Measurements from ENCODE around the gene OCIAD1. TPM values are rescaled to one million over a fixed set of nuclear protein-coding genes. Genes with fewer than 3 reads are reported as not detected.

The OCIAD1 gene
- total and polyA plus RNA-seq, 9 donors, result 73.4 to 241 (median 112) TPM

DNA sequence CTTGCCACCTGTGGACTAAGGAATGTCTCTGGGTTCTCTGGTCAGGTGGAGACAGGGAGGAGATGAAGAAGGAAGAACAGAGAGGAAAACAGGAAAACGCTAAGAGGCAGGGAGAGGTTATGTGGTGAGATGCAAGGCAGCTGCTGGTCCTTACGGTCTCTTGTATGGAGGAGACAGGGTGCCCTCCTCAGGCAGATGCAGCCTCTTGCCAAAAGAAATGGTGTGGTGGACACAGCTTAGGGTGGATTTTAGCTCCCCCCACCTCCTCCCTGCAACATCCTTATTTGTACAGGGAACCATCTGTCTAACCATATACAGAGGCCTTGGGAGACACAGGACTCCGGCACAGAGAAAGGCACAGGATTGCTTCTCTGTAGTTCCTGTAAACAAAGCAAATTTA, 66.0 kb downstream of the OCIAD1 start:
- H3K9me3 ChIP-seq, result no peaks in the 10 kb centered on the region
- WGBS, 3 donors, result 84 to 89% (median 88%) methylated on average over 3 of the region's 3 CpGs
- no peak overlapping the region for H3K4me3 ChIP-seq
- no peaks in the 10 kb centered on the region for H3K4me1 ChIP-seq (ENCODE audit: insufficient read depth)
- DNase-seq, result no peak
- intact Hi-C loops (cut with DNase I), result no loop called here
- TF ChIP-seq, protein P1, sequence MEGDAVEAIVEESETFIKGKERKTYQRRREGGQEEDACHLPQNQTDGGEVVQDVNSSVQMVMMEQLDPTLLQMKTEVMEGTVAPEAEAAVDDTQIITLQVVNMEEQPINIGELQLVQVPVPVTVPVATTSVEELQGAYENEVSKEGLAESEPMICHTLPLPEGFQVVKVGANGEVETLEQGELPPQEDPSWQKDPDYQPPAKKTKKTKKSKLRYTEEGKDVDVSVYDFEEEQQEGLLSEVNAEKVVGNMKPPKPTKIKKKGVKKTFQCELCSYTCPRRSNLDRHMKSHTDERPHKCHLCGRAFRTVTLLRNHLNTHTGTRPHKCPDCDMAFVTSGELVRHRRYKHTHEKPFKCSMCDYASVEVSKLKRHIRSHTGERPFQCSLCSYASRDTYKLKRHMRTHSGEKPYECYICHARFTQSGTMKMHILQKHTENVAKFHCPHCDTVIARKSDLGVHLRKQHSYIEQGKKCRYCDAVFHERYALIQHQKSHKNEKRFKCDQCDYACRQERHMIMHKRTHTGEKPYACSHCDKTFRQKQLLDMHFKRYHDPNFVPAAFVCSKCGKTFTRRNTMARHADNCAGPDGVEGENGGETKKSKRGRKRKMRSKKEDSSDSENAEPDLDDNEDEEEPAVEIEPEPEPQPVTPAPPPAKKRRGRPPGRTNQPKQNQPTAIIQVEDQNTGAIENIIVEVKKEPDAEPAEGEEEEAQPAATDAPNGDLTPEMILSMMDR (IDR thresholded peaks at IDR 0.05), result no peak
- no peak for TF ChIP-seq EP300 (IDR thresholded peaks at IDR 0.05)
- TF ChIP-seq POLR2A (IDR thresholded peaks at IDR 0.05), result no peak
- H3K27ac ChIP-seq, result no peak overlapping the region
- H3K36me3 ChIP-seq, result no peaks in the 10 kb centered on the region
- H3K27me3 ChIP-seq, result no peaks in the 10 kb centered on the region

DNA sequence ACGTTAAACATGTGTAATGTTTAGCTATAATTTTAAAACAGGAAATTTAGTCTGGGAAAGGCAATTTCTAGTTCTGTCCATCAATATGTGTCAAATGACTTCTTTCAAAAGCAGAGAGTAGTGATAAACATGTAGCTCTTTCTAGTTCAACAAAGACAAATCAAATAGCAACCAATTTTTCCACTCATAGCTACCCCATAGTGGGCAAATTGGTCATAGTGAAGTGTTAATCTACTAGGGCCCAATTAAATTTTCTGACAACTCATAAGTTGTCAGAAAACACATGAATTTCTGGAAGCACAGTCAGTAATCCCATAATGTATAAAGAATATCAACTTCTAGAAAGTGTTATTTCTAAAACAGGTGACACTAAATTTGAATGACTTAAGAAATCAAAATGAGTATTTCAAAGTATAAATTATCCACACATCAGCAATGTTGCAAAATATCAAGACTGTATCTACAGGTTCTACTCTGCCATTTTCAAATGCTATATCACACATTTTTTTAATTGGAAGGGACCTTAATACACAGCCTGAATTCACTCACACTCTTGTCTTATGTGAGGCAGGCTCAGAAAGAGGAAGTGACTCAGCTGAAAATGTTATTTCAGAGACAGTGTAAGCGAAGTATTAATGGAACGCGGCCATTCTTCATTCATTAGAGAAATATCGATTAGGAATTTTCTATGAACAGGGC, 68.0 kb downstream of the OCIAD1 start:
- H3K4me3 ChIP-seq, result no peak overlapping the region
- H3K27ac ChIP-seq, result no peak overlapping the region
- no peak for DNase-seq
- H3K36me3 ChIP-seq, result no peaks in the 10 kb centered on the region
- H3K9me3 ChIP-seq, result no peaks in the 10 kb centered on the region
- 83 to 91% (median 87%) methylated on average over 5 of the region's 5 CpGs for WGBS, 3 donors
- intact Hi-C loops (cut with DNase I), result no loop called here
- H3K4me1 ChIP-seq (ENCODE audit: insufficient read depth), result no peaks in the 10 kb centered on the region
- TF ChIP-seq, protein P1 (IDR thresholded peaks at IDR 0.05), result no peak
- no peak for TF ChIP-seq POLR2A (IDR thresholded peaks at IDR 0.05)
- no peak for TF ChIP-seq EP300 (IDR thresholded peaks at IDR 0.05)
- H3K27me3 ChIP-seq, result no peaks in the 10 kb centered on the region

DNA sequence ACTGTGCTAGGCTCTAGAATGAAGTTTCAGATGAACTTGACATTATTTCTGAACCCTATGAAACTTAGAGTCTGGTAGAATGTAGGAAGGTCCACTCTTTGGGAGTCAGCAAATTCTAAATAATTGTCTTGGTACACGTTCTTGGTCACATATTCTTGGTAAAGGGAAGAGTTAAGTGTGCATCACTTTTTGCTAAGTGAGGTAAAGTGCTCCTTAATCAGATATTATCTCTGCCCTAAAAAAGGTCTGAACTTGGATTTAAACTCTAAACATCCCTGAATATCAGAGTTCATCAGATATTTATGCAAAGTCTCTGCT, 68.5 kb downstream of the OCIAD1 start:
- no peak overlapping the region for H3K27ac ChIP-seq
- DNase-seq, result no peak
- no peaks in the 10 kb centered on the region for H3K36me3 ChIP-seq
- intact Hi-C loops (cut with DNase I), result no loop called here
- H3K4me1 ChIP-seq (ENCODE audit: insufficient read depth), result no peaks in the 10 kb centered on the region
- no peak overlapping the region for H3K4me3 ChIP-seq
- no peaks in the 10 kb centered on the region for H3K9me3 ChIP-seq
- no peaks in the 10 kb centered on the region for H3K27me3 ChIP-seq
- TF ChIP-seq EP300 (IDR thresholded peaks at IDR 0.05) (no peak), POLR2A (IDR thresholded peaks at IDR 0.05) (no peak)
- TF ChIP-seq, protein P1 (IDR thresholded peaks at IDR 0.05), result no peak
- WGBS, 3 donors, result 78 to 90% (median 85%) methylated on average over 1 of the region's 1 CpG

DNA sequence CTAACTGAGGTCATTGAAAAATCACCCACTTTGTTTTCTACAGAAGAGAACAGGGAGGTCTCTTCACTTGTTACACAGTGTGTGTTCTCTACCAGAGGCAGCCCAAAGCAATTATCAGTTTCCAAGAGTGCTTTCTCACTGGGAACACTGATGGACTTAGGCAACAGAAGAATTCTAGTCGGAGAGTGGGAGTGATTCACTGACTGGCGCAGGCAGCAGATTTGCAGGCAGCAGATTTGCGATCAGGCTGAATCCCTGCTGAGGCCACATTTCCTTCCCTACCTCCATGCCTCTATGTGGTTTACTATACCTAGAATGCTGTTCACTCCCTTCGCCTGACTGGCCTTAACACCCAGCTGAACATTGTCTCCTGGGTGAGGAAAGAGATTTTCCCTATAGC, 69.1 kb downstream of the OCIAD1 start:
- Histone ChIP-seq H3K9me3 (no peaks in the 10 kb centered on the region), H3K27ac (no peak overlapping the region), H3K4me1 (ENCODE audit: insufficient read depth) (peaks cover 1% of the 10 kb centered on the region), H3K36me3 (no peaks in the 10 kb centered on the region), H3K4me3 (no peak overlapping the region), H3K27me3 (no peaks in the 10 kb centered on the region)
- no peak for TF ChIP-seq POLR2A (IDR thresholded peaks at IDR 0.05)
- TF ChIP-seq, protein P1 (IDR thresholded peaks at IDR 0.05), result no peak
- TF ChIP-seq EP300 (IDR thresholded peaks at IDR 0.05), result no peak
- 53 to 68% (median 63%) methylated on average over 4 of the region's 4 CpGs for WGBS, 3 donors
- DNase-seq, result no peak
- intact Hi-C loops (cut with DNase I), result no loop called here
